ENCODE results near the gene CYP2W1.

Gene CYP2W1

GRCh38 chr7:967361-968082 is 15.5 kb upstream of the CYP2W1 start:
- no peak for DNase-seq (ENCODE audit: low spot score)

- DNase-seq (ENCODE audit: low spot score) = no peak
Measured at GRCh38 chr7:968205-969105, 14.5 kb upstream of the CYP2W1 start.

DNA sequence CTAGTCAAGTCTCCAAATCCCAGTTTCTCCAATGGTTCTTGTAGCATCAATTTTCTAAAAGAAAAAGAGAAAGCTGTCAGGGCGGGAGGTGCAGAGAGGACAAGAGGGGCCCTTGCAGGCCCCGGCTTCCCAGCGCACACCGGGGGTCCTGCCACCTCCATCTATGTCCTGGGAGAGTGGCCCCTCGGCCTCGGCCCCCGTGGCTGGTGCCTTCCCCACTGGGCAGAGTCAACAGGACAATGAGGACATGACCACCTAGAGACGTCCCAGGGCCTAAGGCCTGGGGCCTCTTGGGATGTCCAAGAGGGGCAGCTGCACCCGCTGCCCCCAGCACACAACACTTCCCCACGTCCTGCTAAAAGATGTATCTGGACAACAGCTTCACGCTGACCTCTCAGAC is 13.6 kb upstream of the CYP2W1 start:
- DNase-seq (ENCODE audit: low spot score) = no peak

GRCh38 chr7:970744-971143 is 12.2 kb upstream of the CYP2W1 start:
- no peak for DNase-seq (ENCODE audit: low spot score)

GRCh38 chr7:972110-972509 is 10.9 kb upstream of the CYP2W1 start:
- no peak for DNase-seq (ENCODE audit: low spot score)

DNA sequence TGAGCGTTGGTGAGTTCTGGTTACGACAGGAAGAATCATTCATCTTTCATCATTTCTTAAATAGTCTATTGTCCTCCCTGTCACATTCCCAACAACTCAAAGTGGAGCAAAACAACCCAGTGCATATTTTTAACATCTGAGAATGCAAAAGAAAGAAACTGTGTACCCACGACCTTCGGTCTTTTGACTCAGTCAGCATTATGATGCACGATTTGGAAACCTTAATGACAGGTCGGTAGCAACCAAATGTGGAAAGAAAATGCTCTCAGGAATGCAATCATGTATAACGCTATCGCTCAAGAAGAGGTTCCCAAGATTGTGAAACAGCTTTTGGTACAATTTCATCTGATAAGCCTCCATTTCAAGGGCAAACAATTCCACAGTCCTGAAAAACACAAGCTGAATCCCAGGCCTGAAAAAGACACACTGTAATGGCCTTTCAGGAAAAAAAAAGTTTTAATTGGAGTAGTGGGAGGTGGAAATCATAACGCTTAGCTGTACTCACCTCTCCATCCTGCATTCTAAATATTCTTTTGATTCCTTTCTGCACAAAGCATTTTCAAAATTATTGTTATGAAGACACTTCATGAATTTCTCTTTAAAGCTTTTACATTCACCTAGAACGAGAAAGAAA is 10.2 kb upstream of the CYP2W1 start:
- DNase-seq (ENCODE audit: low spot score) = no peak

DNA sequence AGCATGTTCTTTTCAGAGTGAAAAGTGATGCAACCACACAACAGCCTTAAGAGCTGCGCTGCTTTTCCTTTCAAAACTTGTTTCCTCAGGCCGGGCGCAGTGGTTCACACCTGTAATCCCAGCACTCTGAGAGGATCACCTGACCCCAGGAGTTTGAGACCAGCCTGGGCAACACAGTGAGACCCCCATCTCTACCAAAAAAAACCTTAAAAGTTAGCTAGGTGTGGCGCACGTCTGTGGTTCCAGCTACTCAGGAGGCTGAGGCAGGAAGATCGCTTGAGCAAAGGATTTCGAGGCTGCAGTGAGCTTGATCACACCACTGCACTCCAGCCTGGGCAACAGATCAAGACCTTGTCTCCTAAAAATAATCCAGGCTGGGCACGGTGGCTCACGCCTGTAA is 9.7 kb upstream of the CYP2W1 start:
- DNase-seq (ENCODE audit: low spot score) = no peak

DNA sequence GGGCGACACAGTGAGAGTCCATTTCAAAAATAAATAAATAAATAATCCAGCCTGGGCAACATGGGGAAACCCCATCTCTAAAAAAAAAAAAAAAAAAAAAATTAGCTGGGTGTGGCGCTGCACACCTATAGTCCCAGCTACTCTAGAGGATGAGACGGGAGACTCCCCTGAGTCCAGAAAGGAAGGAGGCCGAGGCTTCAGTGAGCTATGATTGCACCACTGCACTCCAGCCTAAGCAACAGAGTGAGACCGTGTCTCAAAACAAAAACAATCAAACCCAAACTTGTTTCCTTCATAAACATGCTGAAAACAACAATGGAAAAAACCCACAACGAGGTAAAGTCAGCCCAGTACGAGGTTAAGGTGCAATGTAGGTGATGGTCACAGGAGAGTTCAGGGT is 8.8 kb upstream of the CYP2W1 start:
- peak; percentile 44 for DNase-seq (ENCODE audit: low spot score)

GRCh38 chr7:974820-975681 is 7.9 kb upstream of the CYP2W1 start, which contains the start of gene COX19:
Gene COX19 (minus strand): TSS chr7:975549. CDS start chr7:975509, 40 bp downstream.
- peak; percentile 85 for DNase-seq (ENCODE audit: low spot score)

GRCh38 chr7:975702-976473 is 7.1 kb upstream of the CYP2W1 start:
- no peak for DNase-seq (ENCODE audit: low spot score)

- DNase-seq (ENCODE audit: low spot score) = no peak
Measured at GRCh38 chr7:976901-977325, 6.1 kb upstream of the CYP2W1 start.

DNA sequence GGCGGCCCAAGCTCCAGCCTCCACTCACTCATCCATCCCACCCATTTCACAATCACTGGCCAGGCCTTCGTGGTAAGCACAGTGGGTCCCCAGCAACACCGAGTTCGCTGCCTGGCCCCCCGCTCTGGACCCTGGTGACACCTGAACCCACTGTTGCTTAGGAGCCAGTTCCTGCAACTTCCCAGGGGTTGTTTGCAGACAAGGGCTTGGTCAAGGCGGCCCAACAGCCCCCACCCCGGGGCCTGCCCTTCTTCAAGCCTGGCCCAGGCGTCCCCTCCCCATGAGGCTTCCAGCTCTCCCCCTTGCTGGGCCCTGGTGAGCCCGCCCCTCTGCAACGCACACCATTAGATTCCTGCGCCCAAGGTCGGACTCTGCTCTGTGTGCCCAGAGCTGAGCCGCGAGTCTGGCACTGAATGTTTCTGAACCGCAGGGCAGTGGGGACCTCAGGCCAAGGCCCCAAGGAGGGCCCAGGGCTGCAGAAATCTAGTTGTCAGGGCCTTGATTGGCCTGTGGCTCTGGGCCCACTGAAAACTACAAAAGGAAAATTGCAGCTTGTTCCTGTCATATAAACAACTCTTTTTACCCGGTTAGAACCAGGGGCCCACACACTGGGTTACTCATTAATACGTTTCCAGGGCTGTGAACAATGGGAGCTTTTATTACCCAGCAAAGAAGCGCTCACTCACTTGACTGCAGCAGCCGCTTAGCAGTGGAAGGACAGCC is 5.5 kb upstream of the CYP2W1 start:
- no peak for DNase-seq (ENCODE audit: low spot score)

DNA sequence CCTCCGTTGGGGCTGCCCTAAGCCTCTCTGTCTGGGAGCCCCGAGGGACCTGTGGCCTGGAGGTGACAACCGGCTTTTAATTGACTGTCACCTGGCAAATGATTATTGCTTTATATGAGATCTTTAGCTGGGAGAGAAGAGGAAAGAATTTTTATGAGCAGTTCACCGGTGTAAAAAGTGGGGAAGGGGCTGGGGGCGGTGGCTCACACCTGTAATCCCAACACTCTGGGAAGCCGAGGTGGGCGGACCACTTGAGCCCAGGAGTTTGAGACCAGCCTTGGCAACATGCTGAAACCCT is 5.0 kb upstream of the CYP2W1 start:
- DNase-seq (ENCODE audit: low spot score) = no peak

DNA sequence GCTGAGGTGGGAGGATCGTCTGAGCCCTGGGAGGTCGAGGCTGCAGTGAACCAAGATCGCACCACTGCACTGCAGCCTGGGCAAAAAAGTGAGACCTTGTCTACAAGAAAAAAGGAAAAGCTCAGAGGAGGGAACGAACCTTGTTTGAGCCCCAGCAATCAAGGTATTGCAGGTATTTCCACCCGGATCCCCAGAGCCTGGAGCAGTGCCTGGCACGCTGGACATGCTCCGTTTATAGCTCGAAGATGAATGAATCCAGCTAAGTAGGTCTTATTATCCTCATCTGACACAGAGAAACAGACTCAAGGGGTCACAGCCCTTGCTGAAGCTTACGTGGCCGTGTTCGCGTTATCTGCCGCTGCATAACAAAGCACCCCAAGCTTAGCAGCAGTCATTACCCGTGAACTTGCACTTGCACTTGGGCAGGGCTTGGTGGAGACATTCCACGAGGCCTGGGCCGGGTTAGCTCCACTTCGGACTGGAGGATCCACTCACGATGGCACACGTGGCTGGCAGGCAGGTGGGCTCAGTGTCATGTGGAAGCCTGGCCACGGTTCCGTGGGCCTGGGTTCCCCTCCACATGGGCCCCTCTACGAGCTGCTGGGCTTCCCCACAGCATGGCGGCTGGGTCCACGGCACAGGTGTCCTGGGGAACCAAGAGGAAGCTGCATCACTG is 4.4 kb upstream of the CYP2W1 start:
- DNase-seq (ENCODE audit: low spot score) = no peak

GRCh38 chr7:979151-979550 is 3.8 kb upstream of the CYP2W1 start:
- DNase-seq (ENCODE audit: low spot score) = no peak

- no peak for DNase-seq (ENCODE audit: low spot score)
Measured at GRCh38 chr7:979886-980571, 3.0 kb upstream of the CYP2W1 start.

GRCh38 chr7:981793-982510 is 1.0 kb upstream of the CYP2W1 start:
- DNase-seq (ENCODE audit: low spot score) = no peak

DNA sequence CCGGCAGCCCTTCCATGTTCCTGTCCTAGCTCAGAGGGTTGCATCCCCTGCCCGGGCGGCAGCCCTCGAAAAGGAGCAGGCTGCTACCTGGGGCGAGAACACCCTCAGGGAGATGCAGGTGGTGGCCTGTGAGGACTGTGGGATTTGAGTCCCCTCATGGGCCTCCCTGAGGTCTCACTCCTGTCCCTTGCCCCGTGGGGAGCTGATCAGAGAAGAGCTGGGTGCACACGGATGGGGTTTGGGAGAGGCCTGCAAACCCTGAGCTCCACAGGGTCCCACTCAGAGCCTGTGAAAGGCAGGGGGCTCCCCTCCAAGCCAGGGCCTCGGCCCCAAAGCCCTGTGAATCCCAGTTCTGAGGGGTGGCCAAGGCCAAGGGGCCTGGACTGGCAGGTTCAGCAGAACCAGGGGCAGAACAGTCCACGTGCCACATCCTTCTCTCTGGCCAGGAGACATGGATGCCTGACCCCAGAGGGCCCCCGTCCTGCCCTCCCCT is 424 bp upstream of the CYP2W1 start:
- no peak for DNase-seq (ENCODE audit: low spot score)
